Measurements from ENCODE around the gene TSPY1.
"Not testable (repeated sequence)": the region's sequence is repeated elsewhere in the genome, so short reads cannot be mapped to it uniquely, and the experiment has no call there.

Gene TSPY1

GRCh38 chrY:9466655-9467054 is at the start of gene TSPY1:
Gene TSPY1, plus strand, starts transcription at chrY:9466955. Its CDS starts 46 bp downstream, at chrY:9467001.
- not testable (repeated sequence) for DNase-seq (ENCODE audit: low read depth in 3 of 3)

- DNase-seq (ENCODE audit: low read depth in 3 of 3), result not testable (repeated sequence)
Measured at GRCh38 chrY:9486967-9487366, 20.2 kb downstream of the TSPY1 start, which contains the start of gene TSPY9. Gene TSPY9, plus strand, starts transcription at chrY:9487267. Its CDS starts 46 bp downstream, at chrY:9487313.

GRCh38 chrY:9504396-9504795 is 37.6 kb downstream of the TSPY1 start:
- not testable (repeated sequence) for DNase-seq (ENCODE audit: low read depth in 3 of 3)

- DNase-seq (ENCODE audit: low read depth in 3 of 3), result not testable (repeated sequence)
Measured at GRCh38 chrY:9516287-9516686, 49.5 kb downstream of the TSPY1 start.

All from stimulated activated CD4-positive, alpha-beta T cell treated with anti-CD3 and anti-CD28 coated beads, TNF-alpha, amount 100 ng/mL, for 4 hours (primary cell).